Measurements from ENCODE around the gene COL8A2.

COL8A2 gene

DNA sequence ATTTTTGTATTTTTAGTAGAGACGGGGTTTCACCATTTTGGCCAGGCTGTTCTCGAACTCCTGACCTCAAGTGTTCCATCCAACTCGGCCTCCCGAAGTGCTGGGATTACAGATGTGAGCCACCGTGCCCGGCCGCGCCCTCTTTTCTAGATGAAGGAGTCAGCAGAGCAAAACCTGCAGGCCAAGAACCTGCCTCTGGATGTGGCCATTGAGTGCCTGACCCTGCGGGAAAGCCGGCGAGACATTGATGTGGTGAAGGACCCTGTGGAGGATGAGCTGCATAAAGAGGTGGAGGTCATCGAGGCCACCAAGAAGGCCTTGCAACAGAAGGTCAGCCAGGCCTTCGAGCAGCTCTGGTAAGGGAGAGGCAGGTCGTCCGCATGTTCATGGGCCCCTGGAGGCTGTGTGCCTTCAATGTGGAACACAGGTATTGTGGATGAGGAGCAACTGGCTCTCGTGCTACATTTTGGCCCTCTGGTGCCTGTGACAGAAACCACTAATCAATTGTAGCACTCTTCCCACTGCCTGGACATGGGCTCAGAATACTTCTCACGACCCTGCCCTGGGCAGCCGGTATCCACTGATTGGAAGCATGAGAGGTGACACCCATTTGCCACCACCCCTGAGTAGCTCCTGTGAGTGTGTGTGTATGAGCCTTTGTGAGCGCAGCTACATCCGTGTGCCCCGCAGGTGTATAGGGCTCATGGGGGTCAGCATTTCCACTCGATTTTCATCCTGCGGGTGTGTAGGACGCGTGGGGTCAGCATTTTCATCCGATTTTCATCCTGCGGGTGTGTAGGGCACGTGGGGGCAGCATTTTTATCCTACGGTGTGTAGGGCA lies 39.1 kb downstream of the COL8A2 start:
- TF ChIP-seq, protein P1, sequence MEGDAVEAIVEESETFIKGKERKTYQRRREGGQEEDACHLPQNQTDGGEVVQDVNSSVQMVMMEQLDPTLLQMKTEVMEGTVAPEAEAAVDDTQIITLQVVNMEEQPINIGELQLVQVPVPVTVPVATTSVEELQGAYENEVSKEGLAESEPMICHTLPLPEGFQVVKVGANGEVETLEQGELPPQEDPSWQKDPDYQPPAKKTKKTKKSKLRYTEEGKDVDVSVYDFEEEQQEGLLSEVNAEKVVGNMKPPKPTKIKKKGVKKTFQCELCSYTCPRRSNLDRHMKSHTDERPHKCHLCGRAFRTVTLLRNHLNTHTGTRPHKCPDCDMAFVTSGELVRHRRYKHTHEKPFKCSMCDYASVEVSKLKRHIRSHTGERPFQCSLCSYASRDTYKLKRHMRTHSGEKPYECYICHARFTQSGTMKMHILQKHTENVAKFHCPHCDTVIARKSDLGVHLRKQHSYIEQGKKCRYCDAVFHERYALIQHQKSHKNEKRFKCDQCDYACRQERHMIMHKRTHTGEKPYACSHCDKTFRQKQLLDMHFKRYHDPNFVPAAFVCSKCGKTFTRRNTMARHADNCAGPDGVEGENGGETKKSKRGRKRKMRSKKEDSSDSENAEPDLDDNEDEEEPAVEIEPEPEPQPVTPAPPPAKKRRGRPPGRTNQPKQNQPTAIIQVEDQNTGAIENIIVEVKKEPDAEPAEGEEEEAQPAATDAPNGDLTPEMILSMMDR (conservative IDR thresholded peaks at IDR 0.05; ENCODE audit: low read depth, low read length): no peak
- no peak overlapping the region for H3K4me3 ChIP-seq (ENCODE audit: low read length)
- DNase-seq (ENCODE audit: low read depth): no peak

DNA sequence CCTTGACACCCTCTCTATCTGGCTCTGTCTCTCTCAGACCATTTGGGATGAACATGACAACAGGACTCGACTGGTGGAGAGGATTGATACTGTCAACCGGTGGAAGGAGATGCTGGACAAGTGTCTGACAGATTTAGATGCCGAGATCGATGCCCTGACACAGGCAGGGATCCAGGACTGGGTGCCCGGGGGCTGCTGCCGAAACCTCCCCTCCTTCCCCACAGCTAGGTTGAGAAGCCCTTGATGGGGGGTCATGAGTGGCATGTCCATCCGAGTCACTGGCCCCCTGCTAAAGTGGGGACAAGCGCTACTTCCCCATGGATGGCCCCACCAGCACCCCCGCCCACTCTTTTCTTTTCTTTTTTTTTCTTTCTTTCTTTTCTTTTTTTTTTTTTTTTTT lies 39.9 kb downstream of the COL8A2 start:
- DNase-seq (ENCODE audit: low read depth): no peak
- no peak overlapping the region for H3K4me3 ChIP-seq (ENCODE audit: low read length)
- TF ChIP-seq, protein P1 (conservative IDR thresholded peaks at IDR 0.05; ENCODE audit: low read depth, low read length): no peak

DNA sequence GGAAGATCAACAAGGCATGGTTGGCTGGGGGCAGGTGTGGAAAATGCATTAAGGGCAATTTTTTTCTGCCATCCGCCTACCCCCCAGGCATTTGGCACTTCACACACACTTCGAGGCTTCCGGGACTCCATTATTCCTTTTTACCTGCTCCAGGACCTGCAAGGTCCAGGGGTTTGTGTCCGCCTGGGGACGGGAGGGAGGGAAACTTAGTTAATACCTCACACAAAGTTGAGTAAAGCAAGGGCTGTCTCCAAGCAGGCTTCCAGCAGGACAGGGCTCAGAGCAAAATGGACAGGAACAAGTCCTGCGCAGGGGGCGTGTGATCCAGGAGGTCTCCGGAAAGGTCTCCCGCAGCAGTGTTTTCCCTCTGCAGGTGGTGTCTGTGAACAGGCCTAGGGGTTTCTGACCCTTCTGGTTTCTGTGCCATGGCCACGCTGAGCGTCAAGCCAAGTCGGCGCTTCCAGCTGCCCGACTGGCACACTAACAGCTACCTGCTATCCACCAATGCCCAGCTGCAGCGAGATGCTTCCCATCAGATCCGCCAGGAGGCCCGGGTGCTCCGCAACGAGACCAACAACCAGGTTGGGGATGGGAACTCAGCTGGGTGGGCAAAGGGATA lies 40.4 kb downstream of the COL8A2 start:
- peak overlapping the region; percentile 57 for H3K4me3 ChIP-seq (ENCODE audit: low read length)
- DNase-seq (ENCODE audit: low read depth): no peak
- TF ChIP-seq, protein P1 (conservative IDR thresholded peaks at IDR 0.05; ENCODE audit: low read depth, low read length): no peak

DNA sequence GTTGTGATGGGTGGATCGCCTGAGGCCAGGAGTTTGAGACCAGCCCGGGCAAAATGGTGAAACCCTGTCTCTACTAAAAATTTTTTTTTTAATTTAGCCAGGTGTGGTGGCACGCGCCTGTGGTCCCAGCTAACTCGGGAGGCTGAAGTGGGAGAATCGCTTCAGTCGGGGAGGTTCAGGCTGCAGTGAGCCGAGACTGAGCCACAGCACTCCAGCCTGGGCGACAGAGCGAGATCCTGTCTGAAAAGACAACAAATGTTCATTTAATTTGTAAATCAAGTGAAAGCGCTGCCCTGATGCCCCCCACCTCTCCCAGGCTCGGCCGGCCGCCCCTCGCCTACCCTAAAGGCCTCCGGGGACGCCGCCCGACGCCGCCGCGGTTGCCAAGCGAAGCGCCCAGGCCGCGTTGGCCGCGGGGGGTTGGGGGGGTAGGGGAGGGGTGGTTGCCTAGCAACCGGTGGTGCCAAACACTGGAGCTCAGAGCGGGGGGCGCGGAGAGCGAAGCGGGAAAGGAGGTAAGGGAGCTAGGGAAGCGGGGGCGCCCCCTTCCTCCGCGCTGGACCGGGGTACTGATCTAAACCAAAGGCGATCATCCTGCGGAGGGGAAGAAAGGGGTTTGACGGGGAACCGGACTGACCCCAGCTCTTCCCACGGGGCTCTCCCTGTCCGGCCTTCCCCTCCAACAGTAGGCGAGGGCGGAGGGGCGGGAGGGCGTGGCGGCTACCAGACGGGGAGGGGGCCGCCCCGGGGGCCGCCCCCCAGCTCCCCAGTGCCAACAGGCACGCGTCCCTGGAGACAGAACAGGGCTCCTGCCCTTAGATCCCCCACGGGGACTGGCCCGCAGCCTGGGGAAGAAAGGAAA lies 41.2 kb downstream of the COL8A2 start, which contains the start of gene TEKT2:
Gene TEKT2 (plus strand): TSS at position 460 of the 862 bp plus-strand sequence. CDS start 828 bp downstream, outside the sequence.
- TF ChIP-seq, protein P1 (conservative IDR thresholded peaks at IDR 0.05; ENCODE audit: low read depth, low read length): peak; percentile 6
- peak within 1 kb of the TSS; percentile 57 for H3K4me3 ChIP-seq (ENCODE audit: low read length)
- DNase-seq (ENCODE audit: low read depth): no peak

DNA sequence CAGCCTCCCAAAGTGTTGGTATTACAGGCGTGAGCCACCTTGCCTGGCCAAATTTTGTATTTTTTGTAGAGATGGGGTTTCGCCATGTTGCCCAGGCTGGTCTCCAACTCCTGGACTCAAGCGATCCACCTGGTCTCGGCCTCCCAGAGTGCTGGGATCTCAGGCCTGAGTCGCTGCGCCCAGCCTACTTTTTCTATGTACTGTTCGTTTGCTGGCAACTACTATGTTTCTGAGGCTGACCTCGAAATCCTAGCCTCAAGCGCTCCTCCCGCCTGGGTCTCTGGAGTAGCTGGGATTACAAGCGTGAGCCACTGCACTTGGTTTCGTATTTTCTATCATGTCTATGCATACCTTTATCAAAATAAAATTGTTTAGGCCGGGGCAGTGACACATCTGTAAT lies 41.8 kb downstream of the COL8A2 start:
- no peak for DNase-seq (ENCODE audit: low read depth)
- H3K4me3 ChIP-seq (ENCODE audit: low read length): no peak overlapping the region
- TF ChIP-seq, protein P1 (conservative IDR thresholded peaks at IDR 0.05; ENCODE audit: low read depth, low read length): no peak

DNA sequence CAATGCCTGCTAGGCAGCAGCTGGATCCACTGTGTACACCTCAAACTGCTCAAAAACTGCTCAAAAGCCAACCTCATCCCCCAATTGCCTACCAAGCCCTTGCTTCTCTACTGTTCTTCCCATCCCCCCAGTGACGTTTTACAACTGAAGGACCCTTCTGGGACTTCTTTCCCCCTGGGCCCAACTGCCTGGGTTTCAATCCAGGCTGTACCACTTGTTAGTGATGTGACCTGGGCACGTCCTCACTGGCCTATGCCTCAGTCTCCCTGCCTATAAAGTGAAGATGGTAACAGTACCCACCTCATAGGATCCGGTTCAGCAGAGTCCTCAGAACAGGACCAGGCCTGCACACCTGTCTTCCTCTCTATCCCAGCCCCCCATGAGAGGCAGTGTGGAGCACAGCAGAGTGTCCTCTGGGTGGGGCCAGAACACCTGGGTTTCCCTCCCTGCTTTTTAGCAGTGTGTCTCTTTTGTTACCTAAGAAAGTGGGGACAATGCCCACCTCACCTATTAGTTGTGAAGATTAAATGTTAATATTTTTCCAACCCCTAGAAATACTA lies 43.0 kb downstream of the COL8A2 start:
- no peak overlapping the region for H3K4me3 ChIP-seq (ENCODE audit: low read length)
- DNase-seq (ENCODE audit: low read depth): no peak
- TF ChIP-seq, protein P1 (conservative IDR thresholded peaks at IDR 0.05; ENCODE audit: low read depth, low read length): no peak

Data from retinal pigment epithelial cell (primary cell).